MM.1S (cell line): Measurements from ENCODE around the gene EPHB1.

ENCODE experiments used
- DNase-seq: peaks from one replicate; pipeline ENCODE4 v3.0.0-alpha.2; 2015
- H2AFZ ChIP-seq: fragments of 300-600 bp; sonication (generic); 2 replicates; pipeline ENCODE4 v1.6.0; 2016; ENCODE audit warnings: antibody characterized with exemption, low read length
- H3F3A ChIP-seq: fragments of 300-600 bp; sonication (generic); 2 replicates; pipeline ENCODE4 v1.6.1; 2016; ENCODE audit warnings: mild to moderate bottlenecking, antibody characterized with exemption, low read length, moderate library complexity, mixed read lengths; ENCODE audit not compliant: insufficient read depth
- H3K27ac ChIP-seq: fragments of 300-600 bp; sonication (generic); 2 replicates; pipeline ENCODE4 v1.5.1; 2016; ENCODE audit warnings: mild to moderate bottlenecking, low read length
- H3K27me3 ChIP-seq: fragments of 300-600 bp; sonication (generic); replicated peaks from 2 replicates; pipeline ENCODE4 v1.6.0; 2016; ENCODE audit warnings: low read length; ENCODE audit not compliant: insufficient read depth
- H3K36me3 ChIP-seq: fragments of 300-600 bp; sonication (generic); replicated peaks from 2 replicates; pipeline ENCODE4 v1.6.1; 2016; ENCODE audit warnings: mild to moderate bottlenecking, low read length, mixed read lengths; ENCODE audit not compliant: insufficient read depth
- H3K4me1 ChIP-seq: fragments of 300-600 bp; sonication (generic); 2 replicates; pipeline ENCODE4 v1.6.1; 2016; ENCODE audit warnings: low read length, mixed read lengths
- H3K4me2 ChIP-seq: fragments of 300-600 bp; sonication (generic); 2 replicates; pipeline ENCODE4 v1.6.0; 2016; ENCODE audit warnings: low read depth, low read length
- H3K4me3 ChIP-seq: fragments of 300-600 bp; sonication (generic); 2 replicates; pipeline ENCODE4 v1.5.1; 2016; ENCODE audit warnings: low read length, mixed read lengths
- H3K79me2 ChIP-seq: fragments of 300-600 bp; sonication (generic); 2 replicates; pipeline ENCODE4 v1.6.1; 2016; ENCODE audit warnings: mixed run types, low read length, mixed read lengths
- H3K9ac ChIP-seq: fragments of 300-600 bp; sonication (generic); 2 replicates; pipeline ENCODE4 v1.6.1; 2016; ENCODE audit warnings: low read length, mixed read lengths
- H3K9me2 ChIP-seq: fragments of 300-600 bp; sonication (generic); replicated peaks from 2 replicates; pipeline ENCODE4 v1.6.1; 2016; ENCODE audit warnings: mild to moderate bottlenecking, low read length, mixed read lengths; ENCODE audit not compliant: insufficient read depth
- H3K9me3 ChIP-seq: fragments of 300-600 bp; sonication (generic); replicated peaks from 2 replicates; pipeline ENCODE4 v1.6.1; 2016; ENCODE audit warnings: mild to moderate bottlenecking, low read length, mixed read lengths; ENCODE audit not compliant: insufficient read depth
- H4K20me1 ChIP-seq: fragments of 300-600 bp; sonication (generic); 2 replicates; pipeline ENCODE4 v1.6.1; 2016; ENCODE audit warnings: mild to moderate bottlenecking, low read length, moderate library complexity, mixed read lengths; ENCODE audit not compliant: insufficient read depth
- CTCF ChIP-seq: fragments of 300-600 bp; sonication (generic); IDR thresholded peaks from 2 replicates; pipeline ENCODE4 v1.5.1; 2016; ENCODE audit warnings: antibody characterized with exemption, low read length, mixed read lengths
- EZH2 ChIP-seq: fragments of 300-600 bp; sonication (generic); optimal IDR thresholded peaks from 2 replicates; pipeline ENCODE3; 2017; ENCODE audit warnings: low read depth, mild to moderate bottlenecking, antibody characterized with exemption, low read length, mixed read lengths
- EZH2phosphoT487 ChIP-seq: fragments of 300-600 bp; sonication (generic); IDR thresholded peaks from 2 replicates; pipeline ENCODE4 v1.6.1; 2018; ENCODE audit warnings: antibody characterized with exemption, low read length

EPHB1 gene

DNA sequence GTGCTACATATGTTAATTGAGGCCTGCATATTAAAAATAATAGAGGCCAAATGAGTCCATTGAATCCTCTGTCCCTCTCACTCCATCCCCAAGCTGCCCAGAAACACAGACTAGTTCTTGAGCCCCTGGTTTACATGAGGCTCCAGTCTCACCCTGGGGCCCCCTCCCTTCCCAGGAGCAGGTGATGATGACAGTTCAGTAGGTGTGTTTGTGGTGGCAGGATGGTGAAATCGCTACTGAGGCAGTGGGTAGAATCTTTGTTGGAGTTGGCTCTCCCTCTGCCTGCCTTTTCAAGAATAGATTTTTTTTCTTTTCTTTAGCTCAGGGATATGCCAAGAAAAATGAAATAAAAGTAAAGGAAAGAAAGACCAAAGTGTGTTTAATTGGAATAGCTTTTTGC lies 288.7 kb downstream of the EPHB1 start:
- DNase-seq = no peak
- no peak overlapping the region for H3K4me3 ChIP-seq
- H3K4me2 ChIP-seq = no peak overlapping the region
- H3F3A ChIP-seq = no peaks in the 10 kb centered on the region
- H2AFZ ChIP-seq = no peak overlapping the region
- no peaks in the 10 kb centered on the region for H3K36me3 ChIP-seq
- H4K20me1 ChIP-seq = no peaks in the 10 kb centered on the region
- TF ChIP-seq EZH2phosphoT487 = no peak
- TF ChIP-seq CTCF = no peak
- no peak for TF ChIP-seq EZH2
- no peaks in the 10 kb centered on the region for H3K9me2 ChIP-seq
- H3K79me2 ChIP-seq = no peaks in the 10 kb centered on the region
- no peaks in the 10 kb centered on the region for H3K4me1 ChIP-seq
- H3K9ac ChIP-seq = no peak overlapping the region
- no peaks in the 10 kb centered on the region for H3K27me3 ChIP-seq
- H3K27ac ChIP-seq = no peak overlapping the region
- no peaks in the 10 kb centered on the region for H3K9me3 ChIP-seq

DNA sequence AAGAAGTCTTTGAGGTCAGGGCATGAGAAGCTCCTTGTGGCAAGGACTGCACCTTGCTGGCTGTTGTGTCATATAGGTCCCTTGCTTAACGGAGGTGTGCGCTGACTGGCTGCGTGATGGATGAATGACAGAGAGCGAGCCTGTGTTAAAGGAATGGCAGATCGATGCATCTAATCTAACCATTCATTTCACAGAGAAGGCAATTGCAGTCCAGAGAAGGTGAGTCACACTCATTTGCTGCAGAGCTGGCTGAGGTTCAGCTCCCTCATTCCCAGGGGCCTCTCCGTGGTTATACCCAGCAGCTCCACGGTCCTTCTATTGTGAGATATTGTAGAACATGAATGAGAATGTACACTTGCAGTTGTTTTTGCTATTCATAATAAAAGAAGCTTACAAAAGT lies 289.3 kb downstream of the EPHB1 start:
- no peaks in the 10 kb centered on the region for H3K9me2 ChIP-seq
- H3K9me3 ChIP-seq = no peaks in the 10 kb centered on the region
- no peaks in the 10 kb centered on the region for H3K4me1 ChIP-seq
- H3K4me2 ChIP-seq = no peak overlapping the region
- no peaks in the 10 kb centered on the region for H3F3A ChIP-seq
- no peak for TF ChIP-seq EZH2phosphoT487
- no peak for TF ChIP-seq CTCF
- TF ChIP-seq EZH2 = no peak
- DNase-seq = no peak
- no peak overlapping the region for H3K27ac ChIP-seq
- H4K20me1 ChIP-seq = no peaks in the 10 kb centered on the region
- H3K4me3 ChIP-seq = no peak overlapping the region
- no peaks in the 10 kb centered on the region for H3K79me2 ChIP-seq
- no peak overlapping the region for H3K9ac ChIP-seq
- no peaks in the 10 kb centered on the region for H3K36me3 ChIP-seq
- no peaks in the 10 kb centered on the region for H3K27me3 ChIP-seq
- no peak overlapping the region for H2AFZ ChIP-seq

- H3K4me2 ChIP-seq = no peak overlapping the region
- no peak overlapping the region for H3K4me3 ChIP-seq
- H4K20me1 ChIP-seq = no peaks in the 10 kb centered on the region
- no peak for DNase-seq
- H3K9me3 ChIP-seq = no peaks in the 10 kb centered on the region
- H3K9ac ChIP-seq = no peak overlapping the region
- H2AFZ ChIP-seq = no peak overlapping the region
- H3F3A ChIP-seq = no peaks in the 10 kb centered on the region
- no peaks in the 10 kb centered on the region for H3K79me2 ChIP-seq
- H3K27me3 ChIP-seq = no peaks in the 10 kb centered on the region
- no peak overlapping the region for H3K27ac ChIP-seq
- no peaks in the 10 kb centered on the region for H3K36me3 ChIP-seq
- H3K4me1 ChIP-seq = no peaks in the 10 kb centered on the region
- TF ChIP-seq CTCF (no peak), EZH2phosphoT487 (no peak), EZH2 (no peak)
- H3K9me2 ChIP-seq = no peaks in the 10 kb centered on the region
Observed at GRCh38 chr3:135084976-135085375, 289.9 kb downstream of the EPHB1 start.
